Aorta (tissue), 5 donors: ENCODE results near the gene TRIM21. TPM values are rescaled to one million over a fixed set of nuclear protein-coding genes. Genes with fewer than 3 reads are reported as not detected.
A peak's percentile ranks its signal among the peaks of the same experiment; 100 is the strongest.
"Not testable (repeated sequence)": the region's sequence is repeated elsewhere in the genome, so short reads cannot be mapped to it uniquely, and the experiment has no call there.

Experiments
- ATAC-seq: fragments of 200-7000 bp; cut with Tn5 transposase; one replicate; pipeline ENCODE4 v1.9.1; 2022; ENCODE audit warnings: moderate library complexity; ENCODE audit not compliant: low FRiP score
- DNase-seq, 2 donors: peaks; one replicate each; pipeline ENCODE4 v3.0.0-alpha.2; 2020
- H3K27ac ChIP-seq, 2 donors: one replicate each; pipeline ENCODE4 v1.5.1; 2013; ENCODE audit warnings: low read length in 2 of 2, mild to moderate bottlenecking in 2 of 2, moderate library complexity in 2 of 2, control low read depth in 1 of 2, inconsistent platforms in 1 of 2, low read depth in 1 of 2
- H3K27me3 ChIP-seq, 2 donors: one replicate each; pipeline ENCODE4 v1.6.1; 2013; ENCODE audit warnings: control low read depth in 1 of 2, low read length in 1 of 2, mild to moderate bottlenecking in 1 of 2, moderate library complexity in 1 of 2; ENCODE audit not compliant: insufficient read depth in 2 of 2, control insufficient read depth in 1 of 2
- H3K36me3 ChIP-seq, 2 donors: one replicate each; pipeline ENCODE4 v1.6.1; 2013; ENCODE audit warnings: control low read depth in 1 of 2, low read length in 1 of 2, mild to moderate bottlenecking in 1 of 2; ENCODE audit not compliant: insufficient read depth in 2 of 2, control insufficient read depth in 1 of 2
- H3K4me1 ChIP-seq, 2 donors: one replicate each; pipeline ENCODE4 v1.6.1; 2013; ENCODE audit warnings: low read length in 2 of 2, control low read depth in 1 of 2, mild to moderate bottlenecking in 1 of 2, moderate library complexity in 1 of 2; ENCODE audit not compliant: insufficient read depth in 2 of 2, control insufficient read depth in 1 of 2
- H3K4me3 ChIP-seq, 2 donors: one replicate each; pipeline ENCODE4 v1.5.1; 2013; ENCODE audit warnings: low read length in 2 of 2, control low read depth in 1 of 2, mild to moderate bottlenecking in 1 of 2
- H3K9me3 ChIP-seq: one replicate; pipeline ENCODE4 v1.6.1; 2013; ENCODE audit warnings: mild to moderate bottlenecking, low read length; ENCODE audit not compliant: control insufficient read depth
- WGBS, 2 donors: extraction: QIAGEN DNeasy Blood & Tissue Kit; methylation state at CpG; one replicate each; pipeline ENCODE4 v1.1.7; 2013; 5-methylcytosine and 5-hydroxymethylcytosine counted together
- intact Hi-C, 2 donors: fragments of 100-400 bp; cut with DNase I; formaldehyde crosslinking; loops; one replicate each; pipeline versions ENCODE4 v1.14.2 to v1.15.0; 2022
- polyA plus RNA-seq, 2 donors: library from polyadenylated mRNA; stranded (reverse); fragments of 200-250 nt; gene quantifications; one replicate each; pipeline ENCODE4 v1.2.3, GENCODE V29; 2013
- total RNA-seq, 2 donors: library from RNA; stranded (reverse); fragmentation: NEBNext Ultra II Directional; extraction: Animal tissue kit (Norgen Biotek cat#: 25700); gene quantifications; one replicate each; pipeline ENCODE4 v1.2.1, GENCODE V29; 2021
- donor health status: healthy with polysubstance abuse.
- donor health status: Bipolar disorder and iron deficiency.
- donor health status: DM: no; HTN: no; CAD: no.
- donor health status: DM: no; HTN: no; CAD: no.
- donor health status: DM: yes; HTN: yes; CAD: no.

Gene TRIM21
- total and polyA plus RNA-seq, 4 donors, result 13.4 to 20.7 (median 15.9) TPM

DNA sequence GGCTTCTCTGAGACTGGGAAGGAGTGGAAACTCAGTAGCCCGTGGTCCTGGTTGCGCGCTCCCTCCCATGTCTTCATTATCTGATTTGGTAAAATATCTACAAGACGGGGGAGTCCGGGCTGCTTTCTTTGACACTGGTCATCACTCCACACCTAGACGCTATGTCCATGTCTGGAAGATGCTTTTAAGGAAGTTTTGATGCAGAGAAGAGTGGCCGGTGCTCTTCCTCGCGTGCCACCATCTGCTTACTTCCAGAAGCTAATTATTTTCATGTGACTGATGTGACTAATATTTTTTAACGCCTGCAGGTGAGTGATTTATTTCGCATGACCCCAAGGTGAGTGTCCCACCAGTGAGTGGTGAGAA, 339 bp upstream of the TRIM21 start:
- 38% methylated on average over 11 of the region's 11 CpGs for WGBS, 2 donors
- Histone ChIP-seq H3K36me3 (peaks cover 0 to 6% of the 10 kb centered on the region in 2 donors), H3K27ac (no peak overlapping the region), H3K27me3 (no peaks in the 10 kb centered on the region), H3K4me1 (no peaks in the 10 kb centered on the region), H3K9me3 (no peaks in the 10 kb centered on the region), H3K4me3 (peak overlapping the region; percentile 75 to 95)
- intact Hi-C loops, result loop anchor here (5.0 to 10.0 kb wide), 2 partner anchors 207 to 211 kb away; partner anchors contain the start of gene TRIM68 (in 1 of the 2)
- DNase-seq (no peak), ATAC-seq (no peak)

DNA sequence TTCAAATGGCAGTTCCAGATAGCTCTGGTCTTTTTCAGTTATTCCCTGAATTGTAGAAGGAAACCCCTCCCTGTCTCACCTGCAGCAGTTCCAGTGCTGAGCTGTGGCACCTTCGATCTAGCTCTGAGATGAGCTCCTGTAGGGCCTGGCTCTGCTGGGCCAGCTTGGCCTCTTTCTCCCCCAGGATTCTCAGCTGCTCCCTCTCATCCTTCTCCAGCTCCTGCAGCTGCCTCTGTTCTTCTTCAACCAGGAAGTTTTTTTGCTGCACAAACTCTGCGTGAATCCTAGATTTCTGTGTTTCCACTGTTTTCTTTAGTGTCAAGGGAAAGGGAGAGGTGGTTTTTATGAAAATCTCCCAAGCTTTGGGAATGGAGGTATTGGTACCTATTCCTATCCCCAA, 5.3 kb downstream of the TRIM21 start:
- Histone ChIP-seq H3K4me1 (no peaks in the 10 kb centered on the region), H3K9me3 (no peaks in the 10 kb centered on the region), H3K36me3 (peaks cover 8 to 20% of the 10 kb centered on the region in 2 donors), H3K27ac (no peak overlapping the region), H3K4me3 (no peak overlapping the region), H3K27me3 (no peaks in the 10 kb centered on the region)
- intact Hi-C loops, result no loop called here
- 98 to 100% methylated on average over 2 of the region's 2 CpGs for WGBS, 2 donors
- DNase-seq (no peak), ATAC-seq (no peak)

DNA sequence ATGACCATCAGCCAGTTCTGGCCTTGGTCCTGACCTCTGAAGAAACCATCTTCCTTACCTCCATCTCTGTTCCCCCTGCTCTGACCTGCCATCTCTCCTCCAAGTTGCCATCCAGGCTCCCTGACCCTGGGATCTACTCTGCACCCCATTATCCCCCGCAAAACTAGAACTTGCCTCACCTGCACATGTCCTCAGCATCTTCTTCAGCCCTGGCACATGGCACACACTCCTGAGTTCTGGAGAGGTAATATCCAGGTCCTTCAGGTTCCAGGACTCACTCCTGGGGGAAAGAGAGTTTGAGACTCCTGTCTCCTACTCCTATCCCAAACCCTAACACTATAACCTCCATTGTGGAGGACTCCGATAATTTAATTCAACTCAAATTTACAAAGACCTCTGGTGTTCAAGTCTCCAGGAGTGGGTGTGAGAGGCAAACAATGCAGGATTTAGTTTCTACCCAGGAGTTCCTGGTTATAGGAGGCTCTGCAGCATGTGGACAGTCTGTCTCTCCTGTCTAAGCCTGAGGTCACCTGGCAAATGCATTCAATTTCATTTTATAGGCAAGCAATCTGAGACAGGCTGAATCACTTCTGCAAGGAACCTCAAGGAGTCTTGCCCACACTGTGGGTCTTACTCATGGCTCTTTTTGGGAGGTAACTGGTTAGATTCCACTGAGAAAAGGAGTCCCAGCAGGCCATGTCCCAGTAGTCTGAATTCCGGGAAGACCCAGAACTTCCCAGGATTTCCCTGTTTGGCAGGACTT, 7.3 kb downstream of the TRIM21 start:
- 97 to 98% methylated on average over 3 of the region's 3 CpGs for WGBS, 2 donors
- ATAC-seq (no peak), DNase-seq (no peak)
- no peaks in the 10 kb centered on the region for H3K4me1 ChIP-seq
- no peaks in the 10 kb centered on the region for H3K27me3 ChIP-seq
- H3K9me3 ChIP-seq, result no peaks in the 10 kb centered on the region
- H3K4me3 ChIP-seq, result no peak overlapping the region
- H3K36me3 ChIP-seq, result peaks cover 8 to 20% of the 10 kb centered on the region in 2 donors
- intact Hi-C loops, result no loop called here
- no peak overlapping the region for H3K27ac ChIP-seq

DNA sequence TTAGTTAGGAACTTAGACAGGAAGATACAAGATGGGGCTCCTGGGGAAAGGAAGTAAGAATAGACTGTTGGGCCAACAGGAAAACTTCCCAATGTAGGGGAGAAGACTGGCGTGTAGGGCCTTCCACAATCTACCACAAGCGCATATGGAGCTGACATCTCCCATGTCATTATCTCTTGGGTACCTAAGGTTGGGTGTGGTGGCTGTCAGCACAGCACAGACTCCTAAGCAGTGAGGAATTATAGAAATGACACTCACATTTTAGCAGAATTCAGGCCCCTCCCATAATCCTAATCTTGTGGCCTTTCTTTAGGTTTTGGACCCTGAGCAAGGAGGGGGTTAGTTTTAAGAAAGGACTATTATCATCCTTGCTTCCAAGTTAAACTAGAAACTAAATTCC, 11.6 kb downstream of the TRIM21 start:
- Histone ChIP-seq H3K4me3 (no peak overlapping the region), H3K27ac (no peak overlapping the region), H3K36me3 (peaks cover 8 to 9% of the 10 kb centered on the region in 2 donors), H3K4me1 (no peaks in the 10 kb centered on the region), H3K9me3 (no peaks in the 10 kb centered on the region), H3K27me3 (no peaks in the 10 kb centered on the region)
- intact Hi-C loops, result no loop called here
- no peak for ATAC-seq
- DNase-seq, result no peak
- WGBS, 2 donors, result 42 to 67% methylated on average over 2 of the region's 2 CpGs

- WGBS, 2 donors, result 77 to 82% methylated on average over 5 of the region's 5 CpGs
- intact Hi-C loops, result no loop called here
- H3K36me3 ChIP-seq, result no peaks in the 10 kb centered on the region
- DNase-seq (no peak), ATAC-seq (no peak)
- H3K27ac ChIP-seq, result no peak overlapping the region
- no peaks in the 10 kb centered on the region for H3K9me3 ChIP-seq
- no peak overlapping the region for H3K4me3 ChIP-seq
- H3K4me1 ChIP-seq, result no peaks in the 10 kb centered on the region
- H3K27me3 ChIP-seq, result no peaks in the 10 kb centered on the region
These were observed 17.9 kb downstream of the TRIM21 start for GRCh38 chr11:4375431-4376140.

DNA sequence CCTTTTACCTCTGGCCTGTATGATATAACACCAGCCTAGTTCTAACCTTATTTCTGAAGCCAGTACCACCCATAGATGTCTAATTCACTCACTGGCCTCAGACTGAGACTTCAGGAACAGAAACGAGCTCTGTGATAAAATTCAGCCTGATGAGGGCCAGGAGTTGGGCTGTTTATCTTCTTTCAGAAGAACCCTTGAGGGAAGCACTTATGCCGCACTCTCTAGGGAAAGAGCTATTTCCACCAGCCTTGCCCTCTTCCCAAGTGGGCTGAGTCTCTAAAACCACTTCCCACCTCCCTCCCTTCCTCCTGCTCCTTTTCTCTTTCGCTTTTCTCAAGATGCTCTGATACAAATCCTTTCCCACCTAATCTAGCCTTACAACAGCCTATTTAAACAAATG, 23.3 kb downstream of the TRIM21 start:
- H3K27me3 ChIP-seq, result no peaks in the 10 kb centered on the region
- H3K36me3 ChIP-seq, result no peaks in the 10 kb centered on the region
- H3K4me1 ChIP-seq, result no peaks in the 10 kb centered on the region
- ATAC-seq (no peak), DNase-seq (no peak)
- no peak overlapping the region for H3K27ac ChIP-seq
- no peak overlapping the region for H3K4me3 ChIP-seq
- H3K9me3 ChIP-seq, result no peaks in the 10 kb centered on the region
- intact Hi-C loops, result no loop called here
- 52 to 62% methylated on average over 3 of the region's 3 CpGs for WGBS, 2 donors

- Histone ChIP-seq H3K27ac (no peak within 1 kb of the TSS), H3K9me3 (no peaks in the 10 kb centered on the region), H3K4me3 (no peak within 1 kb of the TSS), H3K27me3 (no peaks in the 10 kb centered on the region), H3K4me1 (no peaks in the 10 kb centered on the region), H3K36me3 (no peaks in the 10 kb centered on the region)
- DNase-seq (no peak), ATAC-seq (no peak)
- WGBS, 2 donors, result 69 to 75% methylated on average over 4 of the region's 4 CpGs
- intact Hi-C loops, result no loop called here
These were observed 25.2 kb downstream of the TRIM21 start, which contains the start of gene OR52B4 for GRCh38 chr11:4368286-4368685. Gene OR52B4, minus strand, starts transcription at chr11:4368386. Its CDS starts 91 bp downstream, at chr11:4368295.

DNA sequence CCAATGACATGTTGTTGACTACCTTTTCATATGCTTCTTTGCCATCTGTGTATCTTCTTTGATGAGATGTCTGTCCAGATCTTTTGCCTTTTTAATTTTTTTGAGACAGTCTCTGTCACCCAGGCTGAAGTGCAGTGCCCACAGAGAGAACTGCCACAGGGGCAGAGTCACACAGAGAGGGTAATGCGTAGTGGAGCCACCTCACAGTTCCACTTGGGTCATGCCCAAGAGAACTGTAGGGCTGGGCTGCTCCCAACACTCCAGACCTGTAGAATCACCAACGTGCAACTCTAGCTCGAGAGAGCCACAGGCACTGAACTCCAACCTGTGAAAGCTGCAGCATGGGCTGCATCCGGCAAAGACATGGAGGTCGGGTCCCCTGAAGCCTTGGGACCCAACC, 45.4 kb downstream of the TRIM21 start:
- intact Hi-C loops, H3K36me3 ChIP-seq, H3K9me3 ChIP-seq, H3K27me3 ChIP-seq, H3K4me3 ChIP-seq, H3K4me1 ChIP-seq, H3K27ac ChIP-seq, DNase-seq: not testable (repeated sequence)
- WGBS, 2 donors, result 68 to 78% methylated on average over 1 of the region's 5 CpGs
- ATAC-seq, result peak; percentile 67

DNA sequence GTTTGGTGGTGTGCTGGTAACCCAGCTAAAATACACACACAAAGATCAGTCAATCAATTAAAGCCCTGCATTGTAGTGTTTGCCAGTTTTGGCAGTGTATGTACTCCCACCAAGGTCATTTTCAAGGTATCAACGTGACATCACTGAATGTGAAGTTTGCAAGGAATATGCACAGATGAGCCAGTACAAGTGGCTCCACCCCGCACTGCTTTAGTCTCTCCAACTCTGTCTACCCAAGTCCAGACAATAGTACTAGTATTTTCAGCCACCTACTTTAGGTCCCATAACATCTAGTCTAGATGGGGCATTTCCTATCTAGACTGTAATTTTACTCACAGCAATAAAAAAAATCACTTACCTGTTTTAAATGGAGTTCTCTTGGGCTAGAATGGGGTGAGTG, 48.1 kb downstream of the TRIM21 start:
- peak; percentile 33 for ATAC-seq

More for the DNA sequence above, 48.1 kb downstream of the TRIM21 start:
- intact Hi-C loops, DNase-seq, H3K27me3 ChIP-seq, H3K4me3 ChIP-seq, H3K36me3 ChIP-seq, H3K27ac ChIP-seq, H3K4me1 ChIP-seq, H3K9me3 ChIP-seq: not testable (repeated sequence)
- 74 to 89% methylated on average over 2 of the region's 2 CpGs for WGBS, 2 donors
